GM21786 (cell line): ENCODE data around the gene OSER1.

Source experiments
- ATAC-seq: cut with Tn5 transposase; IDR thresholded peaks from one replicate; pipeline ENCODE4 v1.9.1; 2021; ENCODE audit not compliant: unreplicated experiment

The OSER1 gene

GRCh38 chr20:44180814-44181213, 29.8 kb downstream of the OSER1 start:
- no peak for ATAC-seq

DNA sequence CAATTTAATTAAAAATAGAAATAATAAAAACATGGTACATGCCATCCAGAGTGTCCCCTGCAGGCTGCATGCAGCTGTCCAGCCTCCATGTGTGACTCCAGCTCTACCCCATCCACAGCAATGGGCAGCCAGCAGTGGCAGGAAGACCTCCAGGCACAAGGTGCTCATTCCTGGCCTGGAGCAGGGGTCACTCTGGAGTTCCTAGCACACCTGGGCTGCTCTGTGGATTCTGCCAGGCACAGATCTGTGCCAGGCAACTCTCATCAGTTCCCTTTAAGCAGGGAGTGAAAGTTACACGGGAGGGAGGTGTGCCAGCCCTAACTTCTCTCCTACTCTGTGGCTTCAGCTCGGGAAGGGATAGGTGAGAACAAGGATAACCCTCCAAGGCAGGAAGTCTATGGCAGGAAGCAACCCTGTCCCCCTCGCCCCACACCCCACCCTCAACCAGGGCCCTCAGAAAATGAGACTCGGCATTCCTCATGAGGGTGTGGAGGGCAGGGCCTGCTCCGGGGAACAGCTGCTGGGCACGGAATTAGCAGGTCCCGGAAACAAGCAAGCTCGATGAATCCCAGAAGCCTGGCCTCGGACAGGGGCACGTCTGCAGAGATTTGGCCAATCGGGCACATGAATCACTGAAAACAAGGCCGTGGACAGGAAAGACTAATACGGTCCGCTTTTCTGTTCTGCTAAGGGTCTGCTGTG, 33.6 kb downstream of the OSER1 start:
- ATAC-seq = no peak

DNA sequence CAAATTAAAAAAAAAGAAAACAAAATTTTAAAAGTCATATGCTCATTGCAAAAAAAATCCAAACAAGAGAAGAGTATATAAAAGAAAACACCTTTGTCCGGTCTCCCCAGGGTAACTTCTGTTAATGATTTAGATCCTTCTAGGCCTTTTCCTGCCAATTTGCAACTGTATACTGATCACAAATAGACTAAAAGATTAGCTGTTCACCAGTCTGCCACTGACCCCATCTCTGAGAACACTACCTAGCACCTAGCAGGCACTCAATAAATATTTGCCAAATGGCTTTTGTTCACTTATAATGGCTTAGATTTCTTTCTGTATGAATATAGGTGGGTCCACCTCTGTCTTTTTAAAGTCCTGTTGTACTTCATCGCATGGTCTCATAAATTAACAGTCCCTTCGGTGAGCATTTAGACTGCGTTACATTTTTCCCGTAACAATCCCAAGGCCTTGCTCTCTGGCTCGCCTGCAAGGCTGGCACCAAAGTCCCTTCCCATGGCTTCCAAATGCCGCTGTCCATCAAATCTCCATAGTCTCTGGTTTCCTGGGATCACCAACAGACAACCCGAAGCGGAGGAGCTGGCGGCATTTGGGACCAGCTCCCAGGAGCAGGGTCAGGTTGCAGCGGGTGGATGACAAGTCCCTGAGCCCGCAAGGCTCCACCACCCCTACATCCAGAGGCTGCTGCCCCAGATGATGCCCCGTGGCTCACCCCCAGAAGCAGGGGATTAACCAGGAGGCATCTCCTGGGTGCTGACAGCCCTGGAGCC, 35.4 kb downstream of the OSER1 start:
- no peak for ATAC-seq

- ATAC-seq = no peak
Measured at GRCh38 chr20:44173846-44174245, 36.7 kb downstream of the OSER1 start.

DNA sequence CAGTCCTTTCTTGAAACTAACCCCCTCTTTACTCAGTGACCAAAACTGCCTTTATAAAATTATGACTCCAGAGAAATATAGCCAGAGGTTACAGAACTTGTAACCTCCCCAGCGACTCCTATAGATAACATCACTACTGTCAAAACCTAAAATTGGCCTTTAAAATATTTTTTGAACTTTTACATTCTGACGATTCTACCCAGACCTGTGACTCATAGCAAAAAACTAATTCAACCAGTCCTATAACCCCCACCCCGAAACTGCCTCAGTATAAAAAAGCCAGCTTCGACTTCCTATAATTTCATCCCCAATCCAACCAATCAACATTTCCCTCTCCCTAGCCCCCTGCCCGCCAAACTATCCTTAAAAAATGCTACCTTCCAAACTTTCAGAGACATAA, 37.5 kb downstream of the OSER1 start:
- ATAC-seq = no peak

DNA sequence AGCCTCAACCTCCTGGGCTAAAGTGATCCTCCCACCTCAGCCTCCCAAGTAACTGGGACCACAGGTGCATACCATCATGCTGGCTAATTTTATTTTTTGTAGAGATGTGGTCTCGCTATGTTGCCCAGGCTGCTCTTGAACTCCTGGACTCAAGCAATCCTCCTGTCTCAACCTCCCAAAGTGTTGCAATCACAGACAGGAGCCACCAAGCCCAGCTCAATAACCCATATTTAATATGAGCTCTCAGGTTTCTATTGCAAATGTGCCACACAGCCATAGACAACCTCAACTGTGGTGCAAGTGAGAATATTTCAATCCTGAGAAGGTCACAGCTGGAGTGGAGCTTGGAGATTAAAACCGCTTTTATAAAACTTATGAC, 38.0 kb downstream of the OSER1 start:
- no peak for ATAC-seq

DNA sequence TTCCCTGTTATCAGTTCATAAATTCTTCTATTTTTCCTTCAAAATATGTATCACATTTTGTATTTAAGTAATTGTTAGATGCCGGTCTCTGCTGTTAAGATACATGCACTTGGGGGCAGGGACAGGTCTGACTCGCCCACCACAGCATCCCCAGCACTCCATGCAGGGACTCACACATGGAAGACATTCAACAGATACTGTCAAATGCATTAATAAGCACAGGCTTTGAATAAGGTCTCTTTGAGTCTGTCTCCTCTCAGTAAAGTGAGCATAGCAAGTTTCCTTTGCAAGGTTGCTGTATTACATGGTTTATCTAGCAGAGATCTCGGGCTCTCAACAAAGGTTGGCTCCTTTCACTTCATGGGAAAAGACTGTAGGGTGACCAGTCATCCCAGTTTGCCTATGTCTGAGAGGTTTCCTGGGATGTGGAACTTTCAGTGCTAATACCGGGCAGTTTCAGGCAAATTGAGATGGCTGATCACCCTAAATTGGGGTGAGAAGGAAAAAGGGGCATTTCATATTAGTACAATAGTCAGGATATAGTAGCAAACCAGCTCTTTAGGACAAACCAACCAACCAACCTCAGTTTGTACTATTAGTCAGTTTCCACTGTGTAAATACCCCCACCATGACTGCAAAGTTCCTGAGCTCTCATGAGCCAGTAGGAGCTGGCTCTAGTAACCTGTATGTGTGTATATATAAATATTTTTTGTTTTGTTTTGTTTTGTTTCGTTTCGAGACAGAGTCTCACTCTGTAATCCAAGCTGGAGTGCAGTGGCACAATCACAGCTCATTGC, 38.6 kb downstream of the OSER1 start:
- ATAC-seq = no peak

DNA sequence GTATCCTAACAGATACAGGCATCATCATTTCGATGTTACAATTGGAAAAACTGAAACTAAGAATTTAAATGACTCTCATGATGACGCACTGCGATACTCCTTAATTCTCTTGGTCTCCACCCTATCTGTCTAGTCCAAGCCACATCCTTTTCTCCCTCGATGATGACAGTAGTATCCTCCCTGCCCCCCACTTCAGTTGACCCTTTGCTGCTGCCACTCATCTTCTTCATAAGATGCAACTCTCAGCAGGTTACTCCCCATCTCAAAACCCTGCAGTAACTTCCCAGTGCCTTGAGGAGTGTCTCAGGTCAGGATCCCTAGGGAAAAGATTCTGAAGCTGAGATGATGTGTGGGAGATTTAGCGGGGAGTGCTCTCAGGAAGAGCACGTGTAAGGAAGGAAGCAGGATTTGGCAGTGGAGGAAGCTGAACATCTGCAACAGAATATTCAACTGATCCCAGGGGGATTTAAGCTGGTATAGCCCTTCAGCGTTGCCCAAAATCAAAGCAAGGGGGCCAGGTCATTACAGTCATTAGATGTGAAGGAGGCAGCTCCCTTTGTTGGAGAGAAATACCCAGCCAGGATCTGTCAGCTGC, 39.7 kb downstream of the OSER1 start:
- no peak for ATAC-seq

- no peak for ATAC-seq
Measured at GRCh38 chr20:44167736-44168135, 42.8 kb downstream of the OSER1 start.

DNA sequence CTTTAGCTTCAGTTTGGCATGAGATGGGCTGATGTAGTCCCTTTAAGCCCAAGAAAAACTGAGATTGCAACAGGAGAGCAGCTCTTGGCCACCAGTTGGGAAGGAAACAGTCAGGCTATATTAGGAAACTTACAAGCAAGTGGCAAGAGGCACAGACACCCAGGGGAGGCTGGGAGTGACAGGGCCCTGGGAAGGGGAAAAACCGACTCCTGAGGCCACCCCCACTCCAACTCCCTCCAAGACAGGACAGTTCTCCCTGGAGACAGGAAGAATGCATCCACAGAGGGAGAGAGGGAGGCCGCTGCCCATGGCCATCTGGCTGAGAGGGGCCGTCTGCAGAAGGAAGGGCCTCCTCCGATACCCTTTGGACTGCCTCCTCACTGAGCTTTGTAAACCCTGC, 44.1 kb downstream of the OSER1 start:
- no peak for ATAC-seq

GRCh38 chr20:44166008-44166407, 44.6 kb downstream of the OSER1 start:
- ATAC-seq = no peak

DNA sequence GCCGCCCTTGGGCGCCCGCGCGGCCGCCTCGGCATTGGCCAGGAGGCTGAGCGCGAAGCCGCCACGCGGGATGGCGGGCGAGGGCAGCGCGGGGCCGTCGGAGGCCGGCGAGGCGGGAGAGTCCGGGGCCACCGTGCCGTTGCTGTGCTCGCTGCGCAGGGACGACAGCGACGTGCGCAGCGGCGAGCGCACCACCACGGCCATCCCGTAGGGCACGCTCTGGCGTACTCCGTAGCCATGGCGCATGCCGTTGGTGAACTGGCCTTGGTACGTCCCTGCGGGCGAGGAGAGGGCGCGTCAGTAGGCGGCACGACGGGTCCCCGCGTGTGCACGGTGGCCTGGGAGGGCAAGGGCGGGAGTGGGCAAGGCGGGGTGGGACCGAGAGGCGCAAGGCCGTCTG, 50.4 kb downstream of the OSER1 start:
- no peak for ATAC-seq

DNA sequence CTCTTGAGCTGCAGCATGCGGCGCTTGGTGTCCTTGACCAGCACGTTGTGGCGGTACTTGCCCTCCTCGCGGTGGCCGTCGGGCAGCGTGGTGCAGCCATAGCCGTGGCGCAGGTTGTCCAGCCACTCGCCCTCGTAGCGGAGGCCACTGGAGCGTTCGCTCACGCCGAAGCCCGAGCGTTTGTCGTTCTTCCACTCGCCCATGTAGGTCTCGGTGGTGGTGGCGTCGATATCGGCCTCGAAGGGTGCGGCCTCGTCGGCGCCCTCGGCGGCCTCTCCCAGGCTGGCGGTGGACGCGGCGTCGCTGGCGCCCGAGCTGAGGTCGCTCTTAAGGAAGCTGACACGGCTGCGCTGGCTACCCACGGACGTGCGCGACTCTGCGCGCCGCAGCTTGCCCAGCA, 50.9 kb downstream of the OSER1 start:
- no peak for ATAC-seq

GRCh38 chr20:44159125-44159524, 51.4 kb downstream of the OSER1 start:
- no peak for ATAC-seq

DNA sequence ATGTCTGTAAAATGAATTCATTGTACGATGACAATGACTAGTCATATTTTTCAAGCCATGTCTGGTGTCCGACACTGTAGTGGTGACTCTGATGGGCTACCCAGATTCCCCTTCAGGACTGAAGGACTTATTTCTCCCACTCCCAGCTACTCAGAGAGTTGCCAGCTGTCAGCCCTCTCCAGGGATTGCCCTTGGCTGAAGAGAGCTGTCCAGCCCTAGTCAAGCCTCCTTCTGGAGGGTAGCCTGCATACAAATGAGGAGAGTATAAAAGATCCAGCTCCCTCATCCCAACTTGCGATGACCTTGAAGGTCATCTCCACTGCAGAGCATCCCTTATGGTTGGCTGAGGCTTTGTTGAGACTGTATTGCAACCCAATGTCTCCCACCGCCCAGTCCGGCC, 53.5 kb downstream of the OSER1 start:
- ATAC-seq = no peak

- no peak for ATAC-seq
Measured at GRCh38 chr20:44154521-44155001, 56.0 kb downstream of the OSER1 start.

DNA sequence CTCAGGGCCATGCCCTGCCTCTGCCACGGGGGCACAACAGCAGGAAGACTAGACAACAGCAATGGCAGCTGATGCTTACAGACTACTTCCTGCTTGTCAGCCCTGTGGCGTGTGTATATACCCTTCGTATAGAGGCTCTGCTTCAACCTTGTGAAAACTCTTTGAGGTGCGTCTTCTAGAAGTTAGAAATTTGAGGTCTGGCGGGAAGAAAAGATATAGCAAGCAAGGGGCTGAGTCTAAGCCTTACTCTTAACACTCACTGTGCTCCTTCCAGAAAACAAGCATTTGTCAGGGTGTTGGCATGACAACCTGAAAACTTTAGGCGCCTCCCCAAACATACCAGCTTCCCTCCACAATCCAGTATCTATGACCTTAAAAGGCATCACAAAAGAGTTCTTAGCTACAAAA, 56.9 kb downstream of the OSER1 start:
- no peak for ATAC-seq

DNA sequence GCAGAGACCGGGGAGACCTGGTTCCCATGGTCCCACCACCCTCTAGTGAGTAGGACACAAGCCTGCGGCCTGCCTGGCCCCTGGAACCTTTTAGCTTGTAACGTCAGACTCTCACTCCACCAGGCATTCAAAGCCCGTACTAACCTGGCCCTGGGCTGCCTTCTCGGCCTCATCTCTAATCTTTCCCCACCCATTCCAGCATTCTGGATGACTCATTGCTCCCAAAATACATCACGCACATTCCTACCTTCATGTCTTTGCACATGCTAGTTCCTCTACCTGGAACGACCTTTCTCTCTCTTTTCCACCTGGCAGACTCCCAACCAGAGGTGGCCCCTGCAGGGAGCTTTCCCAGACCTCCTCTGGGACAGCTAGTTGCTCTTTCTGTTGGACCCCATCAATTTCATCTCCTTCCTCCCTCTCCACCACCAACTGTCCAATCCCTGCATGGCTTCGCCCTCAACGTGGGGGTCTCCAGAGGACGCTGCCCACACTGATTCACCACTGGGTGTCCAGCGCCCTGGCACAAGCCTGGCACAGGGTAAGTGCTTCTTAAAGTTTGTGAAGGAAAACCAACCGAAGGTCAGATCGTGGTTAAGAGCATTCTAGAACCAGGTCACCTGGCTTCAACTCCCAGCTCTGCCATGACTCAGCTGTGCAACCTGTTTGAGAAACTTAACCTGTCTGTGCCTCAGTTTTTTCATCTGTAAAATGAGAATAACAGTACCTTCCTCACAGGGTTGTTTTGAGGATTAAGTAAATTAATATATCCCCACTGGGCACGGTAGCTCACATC, 58.8 kb downstream of the OSER1 start:
- no peak for ATAC-seq

- ATAC-seq = no peak
Measured at GRCh38 chr20:44146272-44146671, 64.3 kb downstream of the OSER1 start.
